MM.1S (cell line): ENCODE results near the gene CD209.

Experiments
- CTCF ChIP-seq: fragments of 300-600 bp; sonication (generic); IDR thresholded peaks from 2 replicates; pipeline ENCODE4 v1.5.1; 2016; ENCODE audit warnings: antibody characterized with exemption, low read length, mixed read lengths
- EZH2 ChIP-seq: fragments of 300-600 bp; sonication (generic); optimal IDR thresholded peaks from 2 replicates; pipeline ENCODE3; 2017; ENCODE audit warnings: low read depth, mild to moderate bottlenecking, antibody characterized with exemption, low read length, mixed read lengths
- EZH2phosphoT487 ChIP-seq: fragments of 300-600 bp; sonication (generic); IDR thresholded peaks from 2 replicates; pipeline ENCODE4 v1.6.1; 2018; ENCODE audit warnings: antibody characterized with exemption, low read length

DNA sequence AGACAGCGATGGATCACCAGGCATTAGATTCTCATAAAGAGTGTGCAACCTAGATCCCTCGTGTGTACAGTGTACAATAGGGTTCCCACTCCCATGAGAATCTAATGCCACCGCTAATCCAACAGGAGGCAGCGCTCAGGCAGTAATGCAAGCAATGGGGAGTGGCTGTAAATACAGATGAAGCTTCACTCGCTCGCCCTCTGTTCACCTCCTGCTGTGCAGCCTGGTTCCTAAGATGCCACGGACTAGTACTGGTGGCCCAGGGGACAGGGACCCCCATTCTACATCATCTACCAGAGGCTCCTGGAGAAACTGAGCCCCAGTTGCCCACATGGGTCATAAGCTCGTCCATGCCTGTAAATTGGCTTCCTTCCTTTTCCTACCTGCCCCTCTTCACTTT is 23.7 kb upstream of the CD209 start:
- no peak for TF ChIP-seq CTCF
- TF ChIP-seq EZH2phosphoT487, result no peak
- no peak for TF ChIP-seq EZH2
